Measurements from ENCODE around the gene BACE1-AS.
A peak's percentile ranks its signal among the peaks of the same experiment; 100 is the strongest.

BACE1-AS gene

GRCh38 chr11:117327567-117328374 is 36.6 kb downstream of the BACE1-AS start, which contains the start of gene CEP164:
TSS of gene CEP164 (plus strand) at chr11:117327854. CDS start at chr11:117338587, 10,733 bp downstream.
- peak; percentile 38 for FAIRE-seq

- FAIRE-seq: no peak
These were observed 37.3 kb downstream of the BACE1-AS start for GRCh38 chr11:117328375-117329010.

- no peak for FAIRE-seq
These were observed 41.7 kb downstream of the BACE1-AS start for GRCh38 chr11:117332843-117333242.

- FAIRE-seq: no peak
These were observed 42.8 kb downstream of the BACE1-AS start for GRCh38 chr11:117333917-117334316.

GRCh38 chr11:117334896-117335295 is 43.8 kb downstream of the BACE1-AS start:
- no peak for FAIRE-seq

- FAIRE-seq: no peak
These were observed 44.3 kb downstream of the BACE1-AS start for GRCh38 chr11:117335399-117335798.

GRCh38 chr11:117337076-117337475 is 45.9 kb downstream of the BACE1-AS start:
- FAIRE-seq: no peak

Data from colon (tissue), 2 donors.